ENCODE measurements around the gene TUBGCP6.
"Not testable (repeated sequence)": the region's sequence is repeated elsewhere in the genome, so short reads cannot be mapped to it uniquely, and the experiment has no call there.

TUBGCP6 gene

GRCh38 chr22:50280022-50280707 lies 35.3 kb upstream of the TUBGCP6 start:
- DNase-seq, result no peak

- no peak for DNase-seq
These were observed 34.3 kb upstream of the TUBGCP6 start for GRCh38 chr22:50278956-50279619.

- no peak for DNase-seq
These were observed 33.6 kb upstream of the TUBGCP6 start for GRCh38 chr22:50278461-50278860.

- no peak for DNase-seq
These were observed 32.9 kb upstream of the TUBGCP6 start for GRCh38 chr22:50277761-50278160.

GRCh38 chr22:50276143-50276542 lies 31.3 kb upstream of the TUBGCP6 start:
- peak; percentile 50 for DNase-seq

- DNase-seq, result no peak
These were observed 30.6 kb upstream of the TUBGCP6 start for GRCh38 chr22:50275181-50276055.

GRCh38 chr22:50274771-50275170 lies 29.9 kb upstream of the TUBGCP6 start:
- no peak for DNase-seq

GRCh38 chr22:50274311-50274710 lies 29.5 kb upstream of the TUBGCP6 start:
- DNase-seq, result peak; percentile 62

- DNase-seq, result not testable (repeated sequence)
These were observed 29.0 kb upstream of the TUBGCP6 start for GRCh38 chr22:50273781-50274180.

GRCh38 chr22:50273352-50273751 lies 28.5 kb upstream of the TUBGCP6 start:
- DNase-seq, result not testable (repeated sequence)

- no peak for DNase-seq
These were observed 27.4 kb upstream of the TUBGCP6 start for GRCh38 chr22:50272044-50272802.

- peak; percentile 68 for DNase-seq
These were observed 26.7 kb upstream of the TUBGCP6 start for GRCh38 chr22:50271519-50271970.

- peak; percentile 57 for DNase-seq
These were observed 26.0 kb upstream of the TUBGCP6 start for GRCh38 chr22:50270666-50271394.

GRCh38 chr22:50269970-50270665 lies 25.3 kb upstream of the TUBGCP6 start, which contains the start of gene MAPK11:
TSS of gene MAPK11 (minus strand) at chr22:50270380. CDS start at chr22:50270292, 88 bp downstream.
- DNase-seq, result peak; percentile 59

- DNase-seq, result no peak
These were observed 24.7 kb upstream of the TUBGCP6 start for GRCh38 chr22:50269573-50269969.

GRCh38 chr22:50268655-50269113 lies 23.9 kb upstream of the TUBGCP6 start:
- no peak for DNase-seq

- DNase-seq, result peak; percentile 65
These were observed 23.0 kb upstream of the TUBGCP6 start for GRCh38 chr22:50267591-50268390.

- DNase-seq, result no peak
These were observed 22.2 kb upstream of the TUBGCP6 start for GRCh38 chr22:50266994-50267393.

GRCh38 chr22:50264946-50265669 lies 20.3 kb upstream of the TUBGCP6 start:
- no peak for DNase-seq

Measured in fibroblast of skin of right biceps (primary cell).